Measurements from ENCODE around the gene TNS4.

TNS4 gene

GRCh38 chr17:40480501-40481003 is 20.9 kb downstream of the TNS4 start:
- H3K36me3 ChIP-seq (ENCODE audit: insufficient read depth) = no peaks in the 10 kb centered on the region
- peaks cover 9% of the 10 kb centered on the region for H3K4me1 ChIP-seq (ENCODE audit: low read depth, poor library complexity, severe bottlenecking)
- H3K27ac ChIP-seq = no peak overlapping the region
- TF ChIP-seq CTCF (conservative IDR thresholded peaks at IDR 0.05; ENCODE audit: low read depth, low read length) = no peak
- H3K79me2 ChIP-seq (ENCODE audit: insufficient read depth, low read depth) = no peaks in the 10 kb centered on the region
- H2AFZ ChIP-seq (ENCODE audit: low read depth) = no peak overlapping the region
- H3K9ac ChIP-seq = no peak overlapping the region
- no peak overlapping the region for H3K4me2 ChIP-seq
- no peak overlapping the region for H3K4me3 ChIP-seq (IDR thresholded peaks at IDR 0.05; ENCODE audit: insufficient read depth, low read depth, low read length)
- H3K27me3 ChIP-seq (ENCODE audit: insufficient read depth, low read depth) = no peaks in the 10 kb centered on the region; the same call in 1 of the 2 replicates
- H4K20me1 ChIP-seq (ENCODE audit: insufficient read depth) = no peaks in the 10 kb centered on the region

GRCh38 chr17:40479754-40480480 is 21.5 kb downstream of the TNS4 start:
- Histone ChIP-seq H3K4me3 (IDR thresholded peaks at IDR 0.05; ENCODE audit: insufficient read depth, low read depth, low read length) (no peak overlapping the region), H3K4me1 (ENCODE audit: low read depth, poor library complexity, severe bottlenecking) (peaks cover 9% of the 10 kb centered on the region), H2AFZ (ENCODE audit: low read depth) (no peak overlapping the region), H4K20me1 (ENCODE audit: insufficient read depth) (no peaks in the 10 kb centered on the region), H3K36me3 (ENCODE audit: insufficient read depth) (no peaks in the 10 kb centered on the region), H3K4me2 (no peak overlapping the region), H3K79me2 (ENCODE audit: insufficient read depth, low read depth) (no peaks in the 10 kb centered on the region), H3K9ac (no peak overlapping the region), H3K27me3 (ENCODE audit: insufficient read depth, low read depth) (no peaks in the 10 kb centered on the region; the same call in 1 of the 2 replicates), H3K27ac (no peak overlapping the region)
- TF ChIP-seq CTCF (conservative IDR thresholded peaks at IDR 0.05; ENCODE audit: low read depth, low read length) = no peak

- no peaks in the 10 kb centered on the region; the same call in 1 of the 2 replicates for H3K27me3 ChIP-seq (ENCODE audit: insufficient read depth, low read depth)
- no peak overlapping the region for H3K9ac ChIP-seq
- H3K36me3 ChIP-seq (ENCODE audit: insufficient read depth) = no peaks in the 10 kb centered on the region
- H4K20me1 ChIP-seq (ENCODE audit: insufficient read depth) = no peaks in the 10 kb centered on the region
- no peak overlapping the region for H3K27ac ChIP-seq
- H3K4me2 ChIP-seq = no peak overlapping the region
- no peak for TF ChIP-seq CTCF (conservative IDR thresholded peaks at IDR 0.05; ENCODE audit: low read depth, low read length)
- H3K79me2 ChIP-seq (ENCODE audit: insufficient read depth, low read depth) = no peaks in the 10 kb centered on the region
- no peak overlapping the region for H3K4me3 ChIP-seq (IDR thresholded peaks at IDR 0.05; ENCODE audit: insufficient read depth, low read depth, low read length)
- H2AFZ ChIP-seq (ENCODE audit: low read depth) = no peak overlapping the region
- peaks cover 9% of the 10 kb centered on the region for H3K4me1 ChIP-seq (ENCODE audit: low read depth, poor library complexity, severe bottlenecking)
These were observed 22.9 kb downstream of the TNS4 start for GRCh38 chr17:40478486-40478885.

GRCh38 chr17:40477796-40478195 is 23.6 kb downstream of the TNS4 start:
- H2AFZ ChIP-seq (ENCODE audit: low read depth) = no peak overlapping the region
- H3K4me1 ChIP-seq (ENCODE audit: low read depth, poor library complexity, severe bottlenecking) = peaks cover 9% of the 10 kb centered on the region

More at GRCh38 chr17:40477796-40478195, 23.6 kb downstream of the TNS4 start:
- H3K4me2 ChIP-seq = no peak overlapping the region
- no peaks in the 10 kb centered on the region; the same call in 1 of the 2 replicates for H3K27me3 ChIP-seq (ENCODE audit: insufficient read depth, low read depth)
- H4K20me1 ChIP-seq (ENCODE audit: insufficient read depth) = no peaks in the 10 kb centered on the region
- H3K27ac ChIP-seq = no peak overlapping the region
- no peak overlapping the region for H3K9ac ChIP-seq
- H3K36me3 ChIP-seq (ENCODE audit: insufficient read depth) = no peaks in the 10 kb centered on the region
- no peak overlapping the region for H3K4me3 ChIP-seq (IDR thresholded peaks at IDR 0.05; ENCODE audit: insufficient read depth, low read depth, low read length)
- no peaks in the 10 kb centered on the region for H3K79me2 ChIP-seq (ENCODE audit: insufficient read depth, low read depth)
- TF ChIP-seq CTCF (conservative IDR thresholded peaks at IDR 0.05; ENCODE audit: low read depth, low read length) = no peak
